Thyroid gland (tissue), 4 donors: ENCODE measurements around the gene SVOPL.

Experiments used
- POLR2A ChIP-seq, 2 donors: fragments of 450-650 bp; IDR thresholded peaks; one replicate each; pipeline ENCODE4 v1.6.1; 2017; ENCODE audit warnings: antibody characterized with exemption in 2 of 2, mild to moderate bottlenecking in 2 of 2, moderate library complexity in 1 of 2
- TF ChIP-seq, protein P1 (sequence below), 6 experiments: fragments of 200-600 bp in 3 of 6; fragments of 450-650 bp in 3 of 6; sonication (generic) in 3 of 6; IDR thresholded peaks; one replicate each; pipeline ENCODE4 v1.5.1; 2016 to 2019; ENCODE audit warnings: antibody characterized with exemption in 6 of 6, mild to moderate bottlenecking in 2 of 6, inconsistent platforms in 1 of 6, moderate library complexity in 1 of 6

DNA sequence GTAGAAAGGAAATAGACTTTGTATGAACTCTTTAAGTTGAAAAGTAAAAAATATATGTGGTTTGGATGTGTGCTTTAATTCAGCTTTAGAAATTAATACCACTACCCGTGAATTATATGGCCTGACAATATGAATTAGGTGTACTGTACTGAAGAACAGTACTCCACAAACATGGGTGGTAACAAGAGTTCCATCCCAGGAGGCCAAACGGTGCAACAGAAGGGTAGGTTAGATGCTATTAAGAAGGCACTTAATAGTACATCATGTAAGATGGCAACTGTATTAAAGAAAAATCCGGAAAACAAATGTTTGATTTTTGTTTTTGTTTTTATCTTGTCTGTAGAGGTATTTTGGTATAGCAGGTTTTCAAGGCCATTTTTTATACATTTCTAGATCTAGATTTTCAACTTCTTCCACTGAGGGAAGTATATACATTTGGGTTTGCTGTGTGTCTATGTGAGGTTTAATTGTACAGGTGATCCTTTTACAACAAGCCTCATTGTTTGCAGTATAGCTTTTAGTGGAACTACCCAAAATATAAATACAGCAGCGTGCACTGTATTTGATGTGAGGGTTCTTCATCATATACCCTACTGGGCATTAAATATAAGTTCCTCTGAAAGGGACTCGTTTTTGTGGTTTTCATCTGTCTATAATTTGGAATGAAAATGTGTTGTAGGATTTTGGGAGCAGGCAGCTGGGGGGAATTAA lies 115.7 kb downstream of the SVOPL start:
- no peak for TF ChIP-seq POLR2A (IDR thresholded peaks at IDR 0.05)
- TF ChIP-seq, protein P1, sequence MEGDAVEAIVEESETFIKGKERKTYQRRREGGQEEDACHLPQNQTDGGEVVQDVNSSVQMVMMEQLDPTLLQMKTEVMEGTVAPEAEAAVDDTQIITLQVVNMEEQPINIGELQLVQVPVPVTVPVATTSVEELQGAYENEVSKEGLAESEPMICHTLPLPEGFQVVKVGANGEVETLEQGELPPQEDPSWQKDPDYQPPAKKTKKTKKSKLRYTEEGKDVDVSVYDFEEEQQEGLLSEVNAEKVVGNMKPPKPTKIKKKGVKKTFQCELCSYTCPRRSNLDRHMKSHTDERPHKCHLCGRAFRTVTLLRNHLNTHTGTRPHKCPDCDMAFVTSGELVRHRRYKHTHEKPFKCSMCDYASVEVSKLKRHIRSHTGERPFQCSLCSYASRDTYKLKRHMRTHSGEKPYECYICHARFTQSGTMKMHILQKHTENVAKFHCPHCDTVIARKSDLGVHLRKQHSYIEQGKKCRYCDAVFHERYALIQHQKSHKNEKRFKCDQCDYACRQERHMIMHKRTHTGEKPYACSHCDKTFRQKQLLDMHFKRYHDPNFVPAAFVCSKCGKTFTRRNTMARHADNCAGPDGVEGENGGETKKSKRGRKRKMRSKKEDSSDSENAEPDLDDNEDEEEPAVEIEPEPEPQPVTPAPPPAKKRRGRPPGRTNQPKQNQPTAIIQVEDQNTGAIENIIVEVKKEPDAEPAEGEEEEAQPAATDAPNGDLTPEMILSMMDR (IDR thresholded peaks at IDR 0.05): no peak
